Activated CD8-positive, alpha-beta memory T cell treated with anti-CD3 and anti-CD28 coated beads, Interleukin-2, amount 10 ng/mL, durations not matched to agents 7 days and 5 days (primary cell): ENCODE results near the gene MEGF6. TPM values are rescaled to one million over a fixed set of nuclear protein-coding genes. Genes with fewer than 3 reads are reported as not detected.
A peak's percentile ranks its signal among the peaks of the same experiment; 100 is the strongest.

Experiments
- ATAC-seq: fragments of 150-1000 bp; cut with Tn5 transposase; one replicate; pipeline ENCODE4 v1.10.0; 2021; ENCODE audit warnings: moderate library complexity
- CTCF ChIA-PET: fragments of 350-600 bp; sonication (Branson Sonifier 250); formaldehyde crosslinking; loops from one replicate; lab custom pipeline; 2021; ENCODE audit warnings: antibody characterized with exemption; lab: Charles Lee
- DNase-seq: peaks from one replicate; pipeline ENCODE4 v3.0.0-alpha.2; 2020
- H3K27ac Mint-ChIP-seq: one replicate; pipeline ENCODE4 v1.8.0; 2021; ENCODE audit warnings: mild to moderate bottlenecking, mixed read lengths
- H3K27me3 Mint-ChIP-seq: one replicate; pipeline ENCODE4 v1.8.0; 2021; ENCODE audit warnings: mixed read lengths
- H3K36me3 Mint-ChIP-seq: one replicate; pipeline ENCODE4 v1.8.0; 2021; ENCODE audit warnings: mild to moderate bottlenecking, mixed read lengths
- H3K4me1 Mint-ChIP-seq: one replicate; pipeline ENCODE4 v1.8.0; 2021; ENCODE audit warnings: mixed read lengths
- H3K4me3 Mint-ChIP-seq: one replicate; pipeline ENCODE4 v1.8.0; 2021; ENCODE audit warnings: mild to moderate bottlenecking, moderate library complexity, mixed read lengths
- H3K9me3 Mint-ChIP-seq: one replicate; pipeline ENCODE4 v1.8.0; 2022; ENCODE audit warnings: low read depth, mixed read lengths
- total RNA-seq, 2 experiments: library from RNA; stranded (reverse); gene quantifications; one replicate each; pipeline ENCODE4 v1.2.3, GENCODE V29; 2021

MEGF6 gene
- total RNA-seq, 2 experiments from 2014 or later, result 2.1 to 11.2 TPM

GRCh38 chr1:3482378-3482849 is 128.9 kb downstream of the MEGF6 start:
- ATAC-seq, result peak; percentile 51
- Mint-ChIP-seq H3K27ac (no peak overlapping the region), H3K36me3 (no peaks in the 10 kb centered on the region), H3K4me1 (no peaks in the 10 kb centered on the region), H3K27me3 (no peaks in the 10 kb centered on the region), H3K4me3 (no peak overlapping the region), H3K9me3 (no peaks in the 10 kb centered on the region)
- CTCF ChIA-PET, result interaction anchor here (1.3 to 3.6 kb wide), 2 partner anchors 28 to 29 kb away, joined by 3 to 19 read pairs; no protein-coding TSS in a partner anchor
- DNase-seq, result no peak

GRCh38 chr1:3481836-3482375 is 129.4 kb downstream of the MEGF6 start:
- no peak for DNase-seq
- no peak for ATAC-seq
- no peaks in the 10 kb centered on the region for H3K36me3 Mint-ChIP-seq
- H3K27me3 Mint-ChIP-seq, result no peaks in the 10 kb centered on the region
- CTCF ChIA-PET, result interaction anchor here (1.7 to 3.6 kb wide), 2 partner anchors 9 to 29 kb away, joined by 6 to 19 read pairs; no protein-coding TSS in a partner anchor
- no peak overlapping the region for H3K27ac Mint-ChIP-seq
- H3K4me1 Mint-ChIP-seq, result no peaks in the 10 kb centered on the region
- H3K9me3 Mint-ChIP-seq, result no peaks in the 10 kb centered on the region
- no peak overlapping the region for H3K4me3 Mint-ChIP-seq

GRCh38 chr1:3481046-3481445 is 130.3 kb downstream of the MEGF6 start:
- CTCF ChIA-PET, result interaction anchor here (1.7 to 3.6 kb wide), 2 partner anchors 10 to 28 kb away, joined by 6 to 19 read pairs; no protein-coding TSS in a partner anchor
- H3K27me3 Mint-ChIP-seq, result no peaks in the 10 kb centered on the region
- no peaks in the 10 kb centered on the region for H3K36me3 Mint-ChIP-seq
- DNase-seq (no peak), ATAC-seq (no peak)
- H3K4me1 Mint-ChIP-seq, result no peaks in the 10 kb centered on the region
- no peak overlapping the region for H3K4me3 Mint-ChIP-seq
- H3K27ac Mint-ChIP-seq, result no peak overlapping the region
- no peaks in the 10 kb centered on the region for H3K9me3 Mint-ChIP-seq

- no peaks in the 10 kb centered on the region for H3K36me3 Mint-ChIP-seq
- H3K4me1 Mint-ChIP-seq, result no peaks in the 10 kb centered on the region
- H3K9me3 Mint-ChIP-seq, result no peaks in the 10 kb centered on the region
- CTCF ChIA-PET, result interaction anchor here (1.7 to 3.6 kb wide), 2 partner anchors 10 to 27 kb away, joined by 6 to 19 read pairs; no protein-coding TSS in a partner anchor
- no peaks in the 10 kb centered on the region for H3K27me3 Mint-ChIP-seq
- H3K4me3 Mint-ChIP-seq, result no peak overlapping the region
- H3K27ac Mint-ChIP-seq, result no peak overlapping the region
- DNase-seq, result no peak
- ATAC-seq, result no peak
Observed at GRCh38 chr1:3480369-3480719, 131.0 kb downstream of the MEGF6 start.

GRCh38 chr1:3479511-3480368 is 131.6 kb downstream of the MEGF6 start:
- no peaks in the 10 kb centered on the region for H3K9me3 Mint-ChIP-seq
- ATAC-seq, result no peak

GRCh38 chr1:3478187-3478586 is 133.1 kb downstream of the MEGF6 start:
- Mint-ChIP-seq H3K4me1 (no peaks in the 10 kb centered on the region), H3K36me3 (no peaks in the 10 kb centered on the region), H3K27me3 (no peaks in the 10 kb centered on the region), H3K9me3 (no peaks in the 10 kb centered on the region), H3K4me3 (no peak overlapping the region), H3K27ac (no peak overlapping the region)
- DNase-seq (no peak), ATAC-seq (no peak)
- CTCF ChIA-PET, result no interaction called here

More at GRCh38 chr1:3479511-3480368, 131.6 kb downstream of the MEGF6 start:
- no peaks in the 10 kb centered on the region for H3K27me3 Mint-ChIP-seq
- H3K36me3 Mint-ChIP-seq, result no peaks in the 10 kb centered on the region
- H3K4me3 Mint-ChIP-seq, result no peak overlapping the region
- no peaks in the 10 kb centered on the region for H3K4me1 Mint-ChIP-seq
- no peak for DNase-seq
- no peak overlapping the region for H3K27ac Mint-ChIP-seq
- CTCF ChIA-PET, result interaction anchor here (1.7 to 3.6 kb wide), 2 partner anchors 11 to 27 kb away, joined by 6 to 19 read pairs; no protein-coding TSS in a partner anchor

- Mint-ChIP-seq H3K4me3 (no peak overlapping the region), H3K36me3 (no peaks in the 10 kb centered on the region), H3K27ac (no peak overlapping the region), H3K27me3 (no peaks in the 10 kb centered on the region), H3K9me3 (no peaks in the 10 kb centered on the region), H3K4me1 (no peaks in the 10 kb centered on the region)
- ATAC-seq, result no peak
- DNase-seq, result no peak
- CTCF ChIA-PET, result no interaction called here
Observed at GRCh38 chr1:3477241-3477995, 133.9 kb downstream of the MEGF6 start.

GRCh38 chr1:3476666-3477065 is 134.6 kb downstream of the MEGF6 start:
- CTCF ChIA-PET, result no interaction called here
- Mint-ChIP-seq H3K27ac (no peak overlapping the region), H3K9me3 (no peaks in the 10 kb centered on the region), H3K4me3 (no peak overlapping the region), H3K27me3 (no peaks in the 10 kb centered on the region), H3K4me1 (no peaks in the 10 kb centered on the region), H3K36me3 (no peaks in the 10 kb centered on the region)
- ATAC-seq, result no peak
- no peak for DNase-seq

GRCh38 chr1:3475839-3476573 is 135.3 kb downstream of the MEGF6 start:
- Mint-ChIP-seq H3K27me3 (no peaks in the 10 kb centered on the region), H3K36me3 (no peaks in the 10 kb centered on the region), H3K27ac (no peak overlapping the region), H3K4me1 (no peaks in the 10 kb centered on the region), H3K4me3 (no peak overlapping the region), H3K9me3 (no peaks in the 10 kb centered on the region)
- CTCF ChIA-PET, result no interaction called here
- ATAC-seq, result no peak
- no peak for DNase-seq

GRCh38 chr1:3474421-3474820 is 136.9 kb downstream of the MEGF6 start:
- no peaks in the 10 kb centered on the region for H3K9me3 Mint-ChIP-seq
- no peaks in the 10 kb centered on the region for H3K4me1 Mint-ChIP-seq
- ATAC-seq, result no peak
- DNase-seq, result no peak
- no peak overlapping the region for H3K4me3 Mint-ChIP-seq
- no peaks in the 10 kb centered on the region for H3K27me3 Mint-ChIP-seq
- H3K27ac Mint-ChIP-seq, result no peak overlapping the region
- H3K36me3 Mint-ChIP-seq, result no peaks in the 10 kb centered on the region
- CTCF ChIA-PET, result interaction anchor here (1.2 kb wide), 1 partner anchor 21 kb away, joined by 3 read pairs; no protein-coding TSS in a partner anchor

GRCh38 chr1:3474016-3474415 is 137.3 kb downstream of the MEGF6 start:
- Mint-ChIP-seq H3K9me3 (no peaks in the 10 kb centered on the region), H3K36me3 (no peaks in the 10 kb centered on the region), H3K4me1 (no peaks in the 10 kb centered on the region), H3K27ac (no peak overlapping the region), H3K27me3 (no peaks in the 10 kb centered on the region), H3K4me3 (no peak overlapping the region)
- no peak for ATAC-seq
- CTCF ChIA-PET, result interaction anchor here (1.2 kb wide), 1 partner anchor 21 kb away, joined by 3 read pairs; no protein-coding TSS in a partner anchor
- no peak for DNase-seq

GRCh38 chr1:3473381-3473844 is 137.9 kb downstream of the MEGF6 start:
- H3K4me3 Mint-ChIP-seq, result no peak overlapping the region
- H3K27me3 Mint-ChIP-seq, result no peaks in the 10 kb centered on the region
- no peak for DNase-seq
- CTCF ChIA-PET, result interaction anchor here (1.2 kb wide), 1 partner anchor 20 kb away, joined by 3 read pairs; no protein-coding TSS in a partner anchor
- ATAC-seq, result no peak
- H3K4me1 Mint-ChIP-seq, result no peaks in the 10 kb centered on the region
- no peaks in the 10 kb centered on the region for H3K9me3 Mint-ChIP-seq
- H3K36me3 Mint-ChIP-seq, result no peaks in the 10 kb centered on the region
- H3K27ac Mint-ChIP-seq, result no peak overlapping the region
